Activated naive CD8-positive, alpha-beta T cell (primary cell): ENCODE measurements around the gene CD300A.
A peak's percentile ranks its signal among the peaks of the same experiment; 100 is the strongest.
"Not testable (repeated sequence)": the region's sequence is repeated elsewhere in the genome, so short reads cannot be mapped to it uniquely, and the experiment has no call there.

Experiments used
- H3K27ac Mint-ChIP-seq: one replicate; pipeline ENCODE4 v1.8.0; 2021; ENCODE audit warnings: mixed read lengths
- H3K27me3 Mint-ChIP-seq: one replicate; pipeline ENCODE4 v1.8.0; 2021; ENCODE audit warnings: mixed read lengths
- H3K36me3 Mint-ChIP-seq: one replicate; pipeline ENCODE4 v1.8.0; 2021; ENCODE audit warnings: mixed read lengths
- H3K4me1 Mint-ChIP-seq: one replicate; pipeline ENCODE4 v1.8.0; 2021; ENCODE audit warnings: low read depth, mixed read lengths
- H3K4me3 Mint-ChIP-seq: one replicate; pipeline ENCODE4 v1.8.0; 2021; ENCODE audit warnings: mild to moderate bottlenecking, mixed read lengths
- H3K9me3 Mint-ChIP-seq: one replicate; pipeline ENCODE4 v1.8.0; 2021; ENCODE audit warnings: low read depth, mixed read lengths

The CD300A gene

DNA sequence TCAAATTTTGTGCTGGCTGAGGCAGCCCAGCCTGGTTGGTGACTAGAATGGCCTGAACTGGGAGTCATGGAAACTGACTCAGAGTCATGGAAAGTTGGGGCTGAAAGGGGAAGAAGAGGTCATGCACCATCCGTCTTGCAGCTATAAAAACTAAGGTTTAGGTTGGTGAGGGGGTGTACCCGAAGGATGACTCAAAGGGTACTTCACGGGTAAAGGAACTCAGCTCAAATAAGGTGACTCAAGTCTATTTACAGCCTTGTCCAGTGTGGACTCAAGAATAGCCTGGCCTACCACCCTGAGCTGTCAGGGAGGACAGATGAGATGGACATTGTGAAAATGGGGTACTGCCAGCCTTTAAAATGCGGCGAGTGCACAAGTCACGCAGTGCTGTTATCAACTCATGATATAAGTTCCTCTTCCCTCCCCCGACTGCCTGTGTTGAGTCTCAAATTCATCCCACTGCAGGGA lies 46.2 kb downstream of the CD300A start:
- Mint-ChIP-seq H3K4me1 (peaks cover 16% of the 10 kb centered on the region), H3K36me3 (peaks cover 7% of the 10 kb centered on the region), H3K4me3 (peak overlapping the region; percentile 27), H3K9me3 (peaks cover 4% of the 10 kb centered on the region), H3K27ac (peak overlapping the region; percentile 84), H3K27me3 (peaks cover 2% of the 10 kb centered on the region)

GRCh38 chr17:74513987-74514631 lies 47.7 kb downstream of the CD300A start:
- H3K36me3 Mint-ChIP-seq: peaks cover 7% of the 10 kb centered on the region
- peak overlapping the region; percentile 31 for H3K4me3 Mint-ChIP-seq
- peaks cover 16% of the 10 kb centered on the region for H3K4me1 Mint-ChIP-seq
- peaks cover 10% of the 10 kb centered on the region for H3K9me3 Mint-ChIP-seq
- peaks cover 2% of the 10 kb centered on the region for H3K27me3 Mint-ChIP-seq
- H3K27ac Mint-ChIP-seq: peak overlapping the region; percentile 89

DNA sequence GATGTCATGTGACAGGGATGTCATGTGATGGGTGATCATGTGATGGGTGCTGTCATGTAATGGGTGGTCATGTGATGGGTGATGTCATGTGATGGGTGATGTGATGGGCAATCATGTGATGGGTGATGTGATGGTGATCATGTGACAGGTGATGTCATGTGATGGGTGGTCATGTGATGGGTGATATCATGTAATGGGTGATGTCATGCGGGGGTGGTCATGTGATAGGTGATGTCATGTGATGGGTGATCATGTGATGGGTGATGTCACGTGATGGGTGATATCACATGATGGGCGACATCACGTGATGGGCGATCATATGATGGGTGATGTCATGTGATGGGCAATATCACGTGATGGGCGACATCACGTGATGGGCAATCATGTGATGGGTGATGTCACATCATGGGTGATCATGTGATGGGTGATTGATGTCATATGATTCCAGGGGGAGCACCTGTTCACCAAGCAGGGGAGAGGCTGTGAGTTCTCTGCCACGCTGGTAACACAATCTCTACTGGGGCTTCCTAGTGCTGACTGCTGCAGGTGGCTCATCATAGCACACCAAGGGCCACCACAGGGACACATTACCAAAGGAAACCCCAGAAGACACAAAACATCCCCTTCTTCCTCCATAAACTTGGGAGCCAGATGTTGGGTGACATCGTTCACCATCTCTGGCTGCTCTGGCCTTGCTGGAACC lies 48.3 kb downstream of the CD300A start:
- peak overlapping the region; percentile 31 for H3K4me3 Mint-ChIP-seq
- H3K4me1 Mint-ChIP-seq: peaks cover 16% of the 10 kb centered on the region
- H3K27me3 Mint-ChIP-seq: peaks cover 2% of the 10 kb centered on the region

DNA sequence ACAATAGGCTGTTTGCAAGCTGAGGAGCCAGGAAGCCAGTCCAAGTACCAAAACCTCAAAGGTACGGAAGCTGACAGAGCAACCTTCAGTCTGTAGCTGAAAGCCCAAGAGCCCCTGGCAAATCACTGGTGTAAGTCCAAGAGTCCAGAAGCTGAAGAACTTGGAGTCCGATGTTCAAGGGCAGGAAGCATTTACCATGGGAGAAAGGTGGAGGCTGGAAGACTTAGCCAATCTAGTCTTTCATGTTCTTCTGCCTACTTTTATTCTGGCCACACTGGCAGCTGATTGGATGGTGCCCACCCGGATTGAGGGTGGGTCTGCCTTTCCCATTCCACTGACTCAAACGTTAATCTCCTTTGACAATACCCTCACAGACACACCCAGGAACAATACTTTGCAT lies 49.5 kb downstream of the CD300A start:
- Mint-ChIP-seq H3K9me3 (peaks cover 10% of the 10 kb centered on the region), H3K27me3 (peaks cover 5% of the 10 kb centered on the region), H3K4me1 (peaks cover 18% of the 10 kb centered on the region), H3K27ac (no peak overlapping the region), H3K36me3 (peaks cover 12% of the 10 kb centered on the region), H3K4me3 (no peak overlapping the region)

More for the DNA sequence above, 48.3 kb downstream of the CD300A start:
- Mint-ChIP-seq H3K9me3 (peaks cover 10% of the 10 kb centered on the region), H3K36me3 (peaks cover 9% of the 10 kb centered on the region), H3K27ac (peak overlapping the region; percentile 89)

GRCh38 chr17:74516561-74517328 lies 50.3 kb downstream of the CD300A start:
- Mint-ChIP-seq H3K27me3 (peaks cover 11% of the 10 kb centered on the region), H3K36me3 (peaks cover 12% of the 10 kb centered on the region), H3K27ac (no peak overlapping the region), H3K4me3 (no peak overlapping the region), H3K9me3 (peaks cover 10% of the 10 kb centered on the region), H3K4me1 (peaks cover 18% of the 10 kb centered on the region)

- not testable (repeated sequence) for H3K4me1 Mint-ChIP-seq, H3K27ac Mint-ChIP-seq, H3K4me3 Mint-ChIP-seq
- H3K27me3 Mint-ChIP-seq: peaks cover 18% of the 10 kb centered on the region
- H3K9me3 Mint-ChIP-seq: peaks cover 10% of the 10 kb centered on the region
- H3K36me3 Mint-ChIP-seq: peaks cover 12% of the 10 kb centered on the region
These were observed 52.1 kb downstream of the CD300A start for GRCh38 chr17:74518413-74518981.

- Mint-ChIP-seq H3K4me1 (peaks cover 2% of the 10 kb centered on the region), H3K27me3 (peaks cover 18% of the 10 kb centered on the region), H3K36me3 (peaks cover 4% of the 10 kb centered on the region), H3K4me3 (no peak overlapping the region), H3K27ac (no peak overlapping the region), H3K9me3 (peaks cover 6% of the 10 kb centered on the region)
These were observed 53.6 kb downstream of the CD300A start for GRCh38 chr17:74520016-74520434.

DNA sequence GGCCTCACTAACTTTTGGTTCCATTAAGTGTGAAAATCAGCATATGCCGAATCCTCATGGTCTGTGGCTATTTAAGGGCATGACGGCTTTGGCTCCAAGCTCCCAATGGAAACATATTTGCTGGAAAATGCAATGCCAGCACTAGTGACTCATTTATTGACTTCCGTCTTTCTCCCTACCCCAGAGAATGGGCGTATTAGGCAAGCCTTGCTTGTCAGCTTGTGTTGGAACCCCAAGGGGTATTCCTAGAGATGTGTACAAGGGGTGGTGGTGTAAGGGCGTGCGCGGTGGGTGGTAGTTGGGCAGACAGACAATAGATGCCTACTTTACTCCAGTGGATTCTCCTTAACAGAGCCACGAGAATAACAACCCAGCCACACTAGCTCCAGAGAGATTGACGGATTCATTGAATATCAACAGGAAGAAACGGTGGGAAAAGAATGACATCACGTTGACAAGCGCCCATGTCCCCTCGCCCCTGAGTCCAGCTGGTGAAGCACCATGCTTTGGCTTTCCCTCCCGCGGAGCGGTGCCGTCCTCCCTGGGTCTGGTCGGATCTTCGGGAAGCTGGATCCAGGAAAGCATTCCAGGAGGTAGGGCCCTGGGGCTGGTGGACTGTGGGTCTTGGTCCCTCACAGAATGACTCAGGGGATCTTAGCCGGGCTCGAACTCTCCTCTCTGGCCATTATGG lies 54.5 kb downstream of the CD300A start:
- Mint-ChIP-seq H3K9me3 (peaks cover 6% of the 10 kb centered on the region), H3K27me3 (peaks cover 21% of the 10 kb centered on the region), H3K4me3 (no peak overlapping the region), H3K27ac (no peak overlapping the region), H3K4me1 (peaks cover 2% of the 10 kb centered on the region), H3K36me3 (peaks cover 4% of the 10 kb centered on the region)

GRCh38 chr17:74521701-74522201 lies 55.3 kb downstream of the CD300A start:
- Mint-ChIP-seq H3K27me3 (peaks cover 21% of the 10 kb centered on the region), H3K27ac (no peak overlapping the region), H3K36me3 (peaks cover 4% of the 10 kb centered on the region), H3K4me1 (peaks cover 2% of the 10 kb centered on the region), H3K4me3 (no peak overlapping the region), H3K9me3 (peaks cover 6% of the 10 kb centered on the region)

DNA sequence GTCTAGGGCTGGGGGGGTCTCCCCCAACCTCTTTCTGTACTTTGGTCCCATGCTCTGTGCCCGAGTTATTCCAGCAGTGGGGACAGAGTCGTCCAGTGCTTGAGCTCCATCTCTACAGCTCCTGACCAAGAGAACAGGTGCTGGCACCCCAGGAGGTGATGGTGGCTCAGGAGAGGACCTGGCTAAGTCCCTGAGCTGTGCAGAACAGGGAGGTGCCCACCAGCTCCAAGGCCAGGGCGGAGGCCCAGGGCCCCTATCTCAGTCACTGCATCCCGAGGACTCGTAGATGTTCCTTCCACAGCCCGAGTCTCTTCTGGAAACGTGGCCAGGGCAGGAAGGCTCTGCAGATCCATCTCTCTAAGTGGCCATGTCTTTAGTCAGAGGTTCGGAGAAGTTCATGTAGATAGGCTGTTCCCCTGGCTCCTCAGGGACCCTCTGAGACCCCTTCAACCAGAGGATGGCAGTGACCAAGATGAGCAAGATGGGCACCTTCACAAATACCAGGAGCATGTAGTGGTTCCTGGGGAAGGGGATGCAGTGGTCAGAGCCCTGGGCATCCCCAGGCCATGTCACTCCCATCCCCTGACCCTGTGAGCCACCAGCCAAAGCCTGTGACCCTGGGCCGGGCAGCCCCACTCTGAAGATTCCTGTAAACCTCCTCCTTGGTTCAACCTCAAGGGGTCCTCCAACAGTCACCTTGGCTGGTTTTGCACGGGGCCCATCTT lies 56.1 kb downstream of the CD300A start:
- H3K36me3 Mint-ChIP-seq: peaks cover 4% of the 10 kb centered on the region
- H3K27ac Mint-ChIP-seq: no peak overlapping the region
- peaks cover 6% of the 10 kb centered on the region for H3K9me3 Mint-ChIP-seq
- peaks cover 2% of the 10 kb centered on the region for H3K4me1 Mint-ChIP-seq
- no peak overlapping the region for H3K4me3 Mint-ChIP-seq
- peaks cover 19% of the 10 kb centered on the region for H3K27me3 Mint-ChIP-seq

GRCh38 chr17:74523308-74523707 lies 56.9 kb downstream of the CD300A start:
- H3K9me3 Mint-ChIP-seq: peaks cover under 1% of the 10 kb centered on the region
- H3K36me3 Mint-ChIP-seq: peaks cover 4% of the 10 kb centered on the region

DNA sequence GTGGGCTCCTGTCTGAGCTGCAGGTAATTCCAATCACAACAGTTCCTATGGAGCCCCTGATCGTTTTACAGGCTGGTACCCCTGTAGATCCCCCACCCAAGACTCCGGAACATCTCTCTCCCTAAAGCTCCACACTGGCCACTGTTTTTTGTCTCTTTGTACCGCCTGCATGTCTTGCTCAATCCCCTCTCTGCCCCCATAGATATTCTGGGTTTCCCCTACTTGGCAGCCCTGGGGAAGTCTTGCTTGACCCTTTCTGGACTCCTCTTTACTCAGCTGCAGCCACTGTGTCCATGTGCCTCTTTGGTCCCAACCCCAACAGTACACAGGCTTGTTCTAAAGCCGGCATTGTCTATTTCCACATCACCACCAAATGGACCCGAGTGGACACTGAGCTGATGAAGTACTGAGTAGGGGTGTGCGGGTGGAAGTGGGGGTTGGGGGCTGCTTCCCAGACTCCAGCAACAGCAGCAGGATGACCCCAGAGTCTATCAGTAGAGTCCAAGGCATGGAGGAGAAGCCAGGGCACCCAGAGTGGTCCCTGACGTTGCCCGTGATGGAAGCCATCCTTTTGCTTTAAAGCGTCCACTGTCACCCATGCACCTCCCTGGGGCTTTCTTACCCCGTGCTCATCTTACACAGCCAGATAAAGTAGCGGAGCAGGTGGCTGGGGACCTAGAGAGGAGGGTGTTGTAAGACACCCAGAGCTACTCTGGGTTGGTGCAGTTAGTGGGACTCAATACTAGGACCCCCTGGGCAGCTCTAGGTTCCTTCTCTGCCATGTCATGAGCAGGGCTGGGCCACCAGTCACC lies 58.4 kb downstream of the CD300A start:
- Mint-ChIP-seq H3K9me3 (no peaks in the 10 kb centered on the region), H3K4me3 (no peak overlapping the region), H3K27me3 (peaks cover 17% of the 10 kb centered on the region), H3K36me3 (peaks cover 2% of the 10 kb centered on the region), H3K27ac (no peak overlapping the region), H3K4me1 (peaks cover 2% of the 10 kb centered on the region)

More at GRCh38 chr17:74523308-74523707, 56.9 kb downstream of the CD300A start:
- Mint-ChIP-seq H3K4me3 (no peak overlapping the region), H3K27me3 (peaks cover 19% of the 10 kb centered on the region), H3K27ac (no peak overlapping the region), H3K4me1 (peaks cover 2% of the 10 kb centered on the region)

- no peaks in the 10 kb centered on the region for H3K9me3 Mint-ChIP-seq
- peaks cover 17% of the 10 kb centered on the region for H3K27me3 Mint-ChIP-seq
- H3K36me3 Mint-ChIP-seq: no peaks in the 10 kb centered on the region
- no peak overlapping the region for H3K4me3 Mint-ChIP-seq
- H3K27ac Mint-ChIP-seq: no peak overlapping the region
- no peaks in the 10 kb centered on the region for H3K4me1 Mint-ChIP-seq
These were observed 59.0 kb downstream of the CD300A start for GRCh38 chr17:74525465-74525725.
